ENCODE data around the gene SLAMF9.

GRCh38 chr1:159938905-159939677, 14.9 kb downstream of the SLAMF9 start:
- TF ChIP-seq, protein P1, sequence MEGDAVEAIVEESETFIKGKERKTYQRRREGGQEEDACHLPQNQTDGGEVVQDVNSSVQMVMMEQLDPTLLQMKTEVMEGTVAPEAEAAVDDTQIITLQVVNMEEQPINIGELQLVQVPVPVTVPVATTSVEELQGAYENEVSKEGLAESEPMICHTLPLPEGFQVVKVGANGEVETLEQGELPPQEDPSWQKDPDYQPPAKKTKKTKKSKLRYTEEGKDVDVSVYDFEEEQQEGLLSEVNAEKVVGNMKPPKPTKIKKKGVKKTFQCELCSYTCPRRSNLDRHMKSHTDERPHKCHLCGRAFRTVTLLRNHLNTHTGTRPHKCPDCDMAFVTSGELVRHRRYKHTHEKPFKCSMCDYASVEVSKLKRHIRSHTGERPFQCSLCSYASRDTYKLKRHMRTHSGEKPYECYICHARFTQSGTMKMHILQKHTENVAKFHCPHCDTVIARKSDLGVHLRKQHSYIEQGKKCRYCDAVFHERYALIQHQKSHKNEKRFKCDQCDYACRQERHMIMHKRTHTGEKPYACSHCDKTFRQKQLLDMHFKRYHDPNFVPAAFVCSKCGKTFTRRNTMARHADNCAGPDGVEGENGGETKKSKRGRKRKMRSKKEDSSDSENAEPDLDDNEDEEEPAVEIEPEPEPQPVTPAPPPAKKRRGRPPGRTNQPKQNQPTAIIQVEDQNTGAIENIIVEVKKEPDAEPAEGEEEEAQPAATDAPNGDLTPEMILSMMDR (conservative IDR thresholded peaks at IDR 0.05; ENCODE audit: low read length) = no peak
- no peak for TF ChIP-seq EZH2phosphoT487 (IDR thresholded peaks at IDR 0.05; ENCODE audit: borderline replicate concordance)
